PC-9 (cell line): Measurements from ENCODE around the gene WFDC5.

Experiments used
- EZH2 ChIP-seq: fragments of 200-600 bp; sonication (generic); IDR thresholded peaks from 2 replicates; pipeline ENCODE4 v1.8.0; 2017; ENCODE audit warnings: antibody characterized with exemption, low read depth
- TF ChIP-seq, protein P1 (sequence below): fragments of 200-600 bp; sonication (generic); conservative IDR thresholded peaks from 2 replicates; pipeline ENCODE4 v1.6.1; 2017; ENCODE audit warnings: mixed run types, antibody characterized with exemption, mild to moderate bottlenecking, moderate library complexity

DNA sequence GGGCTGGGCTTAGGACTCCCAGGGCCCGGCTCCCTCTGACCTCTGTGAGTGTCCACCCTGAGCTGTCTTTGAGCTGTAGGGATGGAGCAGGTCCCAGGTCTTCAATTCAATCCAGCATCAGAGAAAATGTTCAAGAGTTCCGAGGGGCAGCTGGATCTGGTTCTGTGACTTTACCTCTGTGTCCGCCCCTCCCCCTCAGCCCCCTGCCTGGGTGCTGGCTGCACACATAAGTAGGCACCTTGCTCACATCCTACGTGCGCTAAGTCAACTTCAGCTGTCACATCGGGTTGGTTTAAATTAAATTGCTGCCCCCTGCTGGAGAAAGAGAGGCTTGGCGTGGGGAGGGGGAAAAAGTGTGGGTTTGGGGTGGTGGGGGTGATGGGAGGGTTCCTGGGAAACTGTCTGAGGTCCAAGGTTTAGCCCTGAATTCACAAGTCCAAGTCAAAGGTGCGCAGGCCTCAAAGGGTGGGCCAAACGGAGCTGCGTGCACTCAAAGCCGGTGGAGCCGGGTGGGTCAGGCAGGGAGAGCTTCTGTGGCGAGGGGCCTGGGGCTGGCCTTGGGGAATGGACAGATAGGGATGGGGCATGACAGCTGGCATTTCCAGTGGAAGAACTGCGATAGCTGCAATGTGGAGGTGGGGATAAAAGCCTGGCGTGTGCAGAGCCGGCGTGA, 3.0 kb downstream of the WFDC5 start:
- TF ChIP-seq, protein P1, sequence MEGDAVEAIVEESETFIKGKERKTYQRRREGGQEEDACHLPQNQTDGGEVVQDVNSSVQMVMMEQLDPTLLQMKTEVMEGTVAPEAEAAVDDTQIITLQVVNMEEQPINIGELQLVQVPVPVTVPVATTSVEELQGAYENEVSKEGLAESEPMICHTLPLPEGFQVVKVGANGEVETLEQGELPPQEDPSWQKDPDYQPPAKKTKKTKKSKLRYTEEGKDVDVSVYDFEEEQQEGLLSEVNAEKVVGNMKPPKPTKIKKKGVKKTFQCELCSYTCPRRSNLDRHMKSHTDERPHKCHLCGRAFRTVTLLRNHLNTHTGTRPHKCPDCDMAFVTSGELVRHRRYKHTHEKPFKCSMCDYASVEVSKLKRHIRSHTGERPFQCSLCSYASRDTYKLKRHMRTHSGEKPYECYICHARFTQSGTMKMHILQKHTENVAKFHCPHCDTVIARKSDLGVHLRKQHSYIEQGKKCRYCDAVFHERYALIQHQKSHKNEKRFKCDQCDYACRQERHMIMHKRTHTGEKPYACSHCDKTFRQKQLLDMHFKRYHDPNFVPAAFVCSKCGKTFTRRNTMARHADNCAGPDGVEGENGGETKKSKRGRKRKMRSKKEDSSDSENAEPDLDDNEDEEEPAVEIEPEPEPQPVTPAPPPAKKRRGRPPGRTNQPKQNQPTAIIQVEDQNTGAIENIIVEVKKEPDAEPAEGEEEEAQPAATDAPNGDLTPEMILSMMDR = peak; percentile 77
- TF ChIP-seq EZH2 = no peak
